PC-9 (cell line): ENCODE measurements around the gene G6PC3. TPM values are rescaled to one million over a fixed set of nuclear protein-coding genes. Genes with fewer than 3 reads are reported as not detected.

Experiments used
- BruUV-seq: library from RNA; stranded (reverse); fragments of 400-500 nt; replicated peaks from 2 replicates; lab custom pipeline; 2021; lab: Mats Ljungman, UMichigan
- CTCF ChIA-PET: fragments of 300-600 bp; sonication (Branson Sonifier 250); formaldehyde crosslinking; loops from one replicate; lab custom pipeline; 2022; ENCODE audit warnings: antibody characterized with exemption; lab: Charles Lee
- POLR2A ChIA-PET: fragments of 300-600 bp; sonication (Branson Sonifier 250); formaldehyde crosslinking; loops from one replicate; lab custom pipeline; 2022; ENCODE audit warnings: antibody characterized with exemption; ENCODE audit not compliant: unreplicated experiment; lab: Charles Lee
- DNase-seq, 2 experiments: peaks; one replicate each; pipeline versions ENCODE4 v3.0.0 to v3.0.0-alpha.2; 2015 to 2022; ENCODE audit warnings: mixed read lengths in 1 of 2
- H2AFZ ChIP-seq: fragments of 200-600 bp; sonication (generic); 2 replicates; pipeline ENCODE4 v1.8.1; 2017; ENCODE audit warnings: antibody characterized with exemption
- H3F3A ChIP-seq: fragments of 200-600 bp; sonication (generic); 2 replicates; pipeline ENCODE4 v1.8.1; 2017; ENCODE audit warnings: antibody characterized with exemption, mild to moderate bottlenecking, low read depth; ENCODE audit not compliant: insufficient read depth
- H3K27ac ChIP-seq: fragments of 200-600 bp; sonication (generic); 2 replicates; pipeline ENCODE4 v1.6.1; 2016; ENCODE audit warnings: mixed run types
- H3K27me3 ChIP-seq: fragments of 200-600 bp; sonication (generic); 2 replicates; pipeline ENCODE4 v1.6.1; 2016; ENCODE audit warnings: low read depth, mixed run types; ENCODE audit not compliant: insufficient read depth
- H3K36me3 ChIP-seq: fragments of 200-600 bp; sonication (generic); 2 replicates; pipeline ENCODE4 v1.6.1; 2016; ENCODE audit warnings: low read depth, mixed run types
- H3K4me1 ChIP-seq: fragments of 200-600 bp; sonication (generic); replicated peaks from 2 replicates; pipeline ENCODE4 v1.6.1; 2016; ENCODE audit warnings: mixed run types; ENCODE audit not compliant: insufficient read depth
- H3K4me2 ChIP-seq: fragments of 200-600 bp; sonication (generic); 2 replicates; pipeline ENCODE4 v1.6.1; 2017; ENCODE audit warnings: mixed run types
- H3K4me3 ChIP-seq: fragments of 200-600 bp; sonication (generic); 2 replicates; pipeline ENCODE4 v1.6.1; 2016; ENCODE audit warnings: mixed run types
- H3K79me2 ChIP-seq: fragments of 200-600 bp; sonication (generic); 2 replicates; pipeline ENCODE4 v1.6.1; 2017; ENCODE audit warnings: low read depth, mixed run types
- H3K9me2 ChIP-seq: fragments of 200-600 bp; sonication (generic); 2 replicates; pipeline ENCODE4 v1.8.1; 2017; ENCODE audit warnings: mild to moderate bottlenecking; ENCODE audit not compliant: insufficient read depth
- H3K9me3 ChIP-seq: fragments of 200-600 bp; sonication (generic); 2 replicates; pipeline ENCODE4 v1.8.1; 2016; ENCODE audit warnings: low read depth; ENCODE audit not compliant: insufficient read depth
- H4K20me1 ChIP-seq: fragments of 200-600 bp; sonication (generic); 2 replicates; pipeline ENCODE4 v1.8.1; 2017; ENCODE audit not compliant: insufficient read depth
- EZH2 ChIP-seq: fragments of 200-600 bp; sonication (generic); IDR thresholded peaks from 2 replicates; pipeline ENCODE4 v1.8.0; 2017; ENCODE audit warnings: antibody characterized with exemption, low read depth
- intact Hi-C: fragments of 100-400 bp; cut with micrococcal nuclease; formaldehyde crosslinking; loops from one replicate; pipeline ENCODE4 v1.10.0; 2022; ENCODE audit not compliant: unreplicated experiment
- total RNA-seq: library from RNA; stranded (reverse); gene quantifications from 2 replicates; pipeline ENCODE4 v1.2.3, GENCODE V29; 2021
- TF ChIP-seq, protein P1 (sequence below): fragments of 200-600 bp; sonication (generic); conservative IDR thresholded peaks from 2 replicates; pipeline ENCODE4 v1.6.1; 2017; ENCODE audit warnings: mixed run types, antibody characterized with exemption, mild to moderate bottlenecking, moderate library complexity

Gene G6PC3
- total RNA-seq, 1 experiment from 2014 or later: 69.3 TPM

GRCh38 chr17:44076716-44077594 is 6.4 kb downstream of the G6PC3 start:
- Histone ChIP-seq H3K79me2 (peaks cover 20% of the 10 kb centered on the region), H3K27ac (no peak overlapping the region), H4K20me1 (no peaks in the 10 kb centered on the region), H3F3A (peaks cover 6% of the 10 kb centered on the region), H2AFZ (no peak overlapping the region), H3K36me3 (0 out of 2 replicates have a peak, but pooled peaks cover 7% of the 10 kb centered on the region), H3K4me2 (no peak overlapping the region), H3K4me3 (no peak overlapping the region), H3K4me1 (peaks cover 10% of the 10 kb centered on the region), H3K9me2 (no peaks in the 10 kb centered on the region), H3K27me3 (no peaks in the 10 kb centered on the region), H3K9me3 (no peaks in the 10 kb centered on the region)
- CTCF ChIA-PET: no interaction called here
- intact Hi-C loops: loop anchor here (10.0 kb wide), 1 partner anchor 268 kb away; the partner anchor contains the start of gene GRN
- no TSS peak for BruUV-seq
- POLR2A ChIA-PET: no interaction called here
- DNase-seq: no peak
- TF ChIP-seq, protein P1, sequence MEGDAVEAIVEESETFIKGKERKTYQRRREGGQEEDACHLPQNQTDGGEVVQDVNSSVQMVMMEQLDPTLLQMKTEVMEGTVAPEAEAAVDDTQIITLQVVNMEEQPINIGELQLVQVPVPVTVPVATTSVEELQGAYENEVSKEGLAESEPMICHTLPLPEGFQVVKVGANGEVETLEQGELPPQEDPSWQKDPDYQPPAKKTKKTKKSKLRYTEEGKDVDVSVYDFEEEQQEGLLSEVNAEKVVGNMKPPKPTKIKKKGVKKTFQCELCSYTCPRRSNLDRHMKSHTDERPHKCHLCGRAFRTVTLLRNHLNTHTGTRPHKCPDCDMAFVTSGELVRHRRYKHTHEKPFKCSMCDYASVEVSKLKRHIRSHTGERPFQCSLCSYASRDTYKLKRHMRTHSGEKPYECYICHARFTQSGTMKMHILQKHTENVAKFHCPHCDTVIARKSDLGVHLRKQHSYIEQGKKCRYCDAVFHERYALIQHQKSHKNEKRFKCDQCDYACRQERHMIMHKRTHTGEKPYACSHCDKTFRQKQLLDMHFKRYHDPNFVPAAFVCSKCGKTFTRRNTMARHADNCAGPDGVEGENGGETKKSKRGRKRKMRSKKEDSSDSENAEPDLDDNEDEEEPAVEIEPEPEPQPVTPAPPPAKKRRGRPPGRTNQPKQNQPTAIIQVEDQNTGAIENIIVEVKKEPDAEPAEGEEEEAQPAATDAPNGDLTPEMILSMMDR: no peak
- no peak for TF ChIP-seq EZH2

DNA sequence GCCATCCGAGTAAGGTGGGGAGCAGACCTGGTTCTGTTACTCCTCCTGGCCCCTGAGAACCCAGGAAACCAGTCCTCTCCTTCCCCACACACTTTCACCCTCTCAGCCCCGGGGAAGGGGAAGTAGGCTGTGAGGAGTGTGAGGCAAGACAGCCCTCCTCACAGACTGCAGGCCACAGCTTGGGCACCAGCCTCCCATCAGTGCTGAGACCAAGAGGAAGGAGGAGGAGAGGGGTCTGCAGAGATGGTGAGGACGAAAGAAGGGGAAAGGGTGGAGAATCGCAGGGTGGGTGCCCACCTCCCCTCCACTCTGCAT is 7.0 kb downstream of the G6PC3 start:
- no TSS peak for BruUV-seq
- H3K79me2 ChIP-seq: peaks cover 16% of the 10 kb centered on the region
- no peaks in the 10 kb centered on the region for H3K27me3 ChIP-seq
- TF ChIP-seq, protein P1: no peak
- no peak for TF ChIP-seq EZH2
- CTCF ChIA-PET: no interaction called here
- no peak overlapping the region for H3K4me3 ChIP-seq
- H3K4me2 ChIP-seq: no peak overlapping the region
- peaks cover 4% of the 10 kb centered on the region; the same call in 1 of the 2 replicates for H3K4me1 ChIP-seq
- no peaks in the 10 kb centered on the region for H3K9me2 ChIP-seq
- no peaks in the 10 kb centered on the region for H4K20me1 ChIP-seq
- intact Hi-C loops: loop anchor here (10.0 kb wide), 1 partner anchor 267 kb away; the partner anchor contains the start of gene GRN
- no peak for DNase-seq
- no peak overlapping the region for H2AFZ ChIP-seq
- 0 out of 2 replicates have a peak, but pooled peaks cover 7% of the 10 kb centered on the region for H3K36me3 ChIP-seq
- H3K9me3 ChIP-seq: no peaks in the 10 kb centered on the region
- POLR2A ChIA-PET: no interaction called here
- no peak overlapping the region for H3K27ac ChIP-seq
- H3F3A ChIP-seq: peaks cover under 1% of the 10 kb centered on the region; the same call in 1 of the 2 replicates

GRCh38 chr17:44078412-44078811 is 7.9 kb downstream of the G6PC3 start:
- Histone ChIP-seq H3F3A (no peaks in the 10 kb centered on the region; the same call in 1 of the 2 replicates), H3K9me2 (no peaks in the 10 kb centered on the region), H3K4me3 (no peak overlapping the region), H3K79me2 (peaks cover 7% of the 10 kb centered on the region), H3K27me3 (no peaks in the 10 kb centered on the region), H4K20me1 (no peaks in the 10 kb centered on the region), H3K4me2 (no peak overlapping the region), H3K9me3 (no peaks in the 10 kb centered on the region), H2AFZ (no peak overlapping the region), H3K27ac (no peak overlapping the region), H3K4me1 (no peaks in the 10 kb centered on the region), H3K36me3 (0 out of 2 replicates have a peak, but pooled peaks cover 7% of the 10 kb centered on the region)
- ChIA-PET CTCF (no interaction called here), POLR2A (no interaction called here)
- TF ChIP-seq EZH2: no peak
- BruUV-seq: no TSS peak
- intact Hi-C loops: loop anchor here (10.0 kb wide), 1 partner anchor 266 kb away; the partner anchor contains the start of gene GRN
- DNase-seq: no peak
